Measurements from ENCODE around the gene PEX11A.

The PEX11A gene

DNA sequence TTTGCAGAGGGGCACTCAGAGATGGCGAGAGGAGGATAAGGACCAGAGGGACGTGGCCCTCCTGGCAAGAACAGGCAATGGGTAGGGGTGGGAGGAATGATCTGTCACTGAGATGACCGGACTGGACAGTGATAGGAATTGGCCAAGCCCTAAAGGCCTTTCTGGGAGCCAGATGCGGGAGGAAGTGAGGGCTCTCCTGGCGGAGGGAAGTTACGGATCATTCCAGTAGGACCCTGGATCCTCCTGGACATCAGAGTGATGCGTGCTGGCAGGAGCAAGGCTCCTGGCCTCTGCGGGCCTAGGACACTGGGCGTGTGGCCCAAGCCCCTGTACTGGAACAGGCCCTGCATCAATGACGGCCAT is 58.7 kb downstream of the PEX11A start:
- no peak overlapping the region for H3K27ac ChIP-seq (ENCODE audit: low read depth, low read length)
- H4K20me1 ChIP-seq (ENCODE audit: control insufficient read depth, insufficient read depth, low read depth, low read length), result no peaks in the 10 kb centered on the region
- H3K4me2 ChIP-seq (ENCODE audit: low read length), result no peak overlapping the region
- H3K4me3 ChIP-seq (ENCODE audit: low read length), result no peak overlapping the region
- TF ChIP-seq, protein P1, sequence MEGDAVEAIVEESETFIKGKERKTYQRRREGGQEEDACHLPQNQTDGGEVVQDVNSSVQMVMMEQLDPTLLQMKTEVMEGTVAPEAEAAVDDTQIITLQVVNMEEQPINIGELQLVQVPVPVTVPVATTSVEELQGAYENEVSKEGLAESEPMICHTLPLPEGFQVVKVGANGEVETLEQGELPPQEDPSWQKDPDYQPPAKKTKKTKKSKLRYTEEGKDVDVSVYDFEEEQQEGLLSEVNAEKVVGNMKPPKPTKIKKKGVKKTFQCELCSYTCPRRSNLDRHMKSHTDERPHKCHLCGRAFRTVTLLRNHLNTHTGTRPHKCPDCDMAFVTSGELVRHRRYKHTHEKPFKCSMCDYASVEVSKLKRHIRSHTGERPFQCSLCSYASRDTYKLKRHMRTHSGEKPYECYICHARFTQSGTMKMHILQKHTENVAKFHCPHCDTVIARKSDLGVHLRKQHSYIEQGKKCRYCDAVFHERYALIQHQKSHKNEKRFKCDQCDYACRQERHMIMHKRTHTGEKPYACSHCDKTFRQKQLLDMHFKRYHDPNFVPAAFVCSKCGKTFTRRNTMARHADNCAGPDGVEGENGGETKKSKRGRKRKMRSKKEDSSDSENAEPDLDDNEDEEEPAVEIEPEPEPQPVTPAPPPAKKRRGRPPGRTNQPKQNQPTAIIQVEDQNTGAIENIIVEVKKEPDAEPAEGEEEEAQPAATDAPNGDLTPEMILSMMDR (IDR thresholded peaks at IDR 0.05; ENCODE audit: low read depth, low read length, poor library complexity, severe bottlenecking), result no peak
- no peak for TF ChIP-seq EZH2phosphoT487 (IDR thresholded peaks at IDR 0.05; ENCODE audit: borderline replicate concordance, low read length)
- H3K9me3 ChIP-seq (ENCODE audit: control insufficient read depth, insufficient read depth, low read length), result no peaks in the 10 kb centered on the region
- H3K9me2 ChIP-seq (replicated peaks; ENCODE audit: control insufficient read depth, low read length), result no peaks in the 10 kb centered on the region
- H3F3A ChIP-seq (ENCODE audit: control insufficient read depth, insufficient read depth), result no peaks in the 10 kb centered on the region
- no peaks in the 10 kb centered on the region for H3K27me3 ChIP-seq (ENCODE audit: control insufficient read depth, low read length)
- H3K36me3 ChIP-seq (ENCODE audit: control insufficient read depth, low read length), result peaks cover 51% of the 10 kb centered on the region
- no peaks in the 10 kb centered on the region for H3K4me1 ChIP-seq (ENCODE audit: control insufficient read depth, low read length)
- H3K79me2 ChIP-seq (ENCODE audit: control insufficient read depth, low read length), result no peaks in the 10 kb centered on the region
